WERI-Rb-1 (cell line): ENCODE results near the gene UBE2S.

Source experiments
- DNase-seq: peaks from one replicate; pipeline ENCODE4 v3.0.0-alpha.2; 2020
- H3K27ac ChIP-seq: fragments of 250-450 bp; sonication (Bioruptor Pico); 2 replicates; pipeline ENCODE4 v1.5.1; 2020; ENCODE audit warnings: mild to moderate bottlenecking, moderate library complexity
- H3K27me3 ChIP-seq: fragments of 250-450 bp; sonication (Bioruptor Pico); 2 replicates; pipeline ENCODE4 v1.5.1; 2021; ENCODE audit warnings: mild to moderate bottlenecking, low read depth, moderate library complexity; ENCODE audit not compliant: insufficient read depth, severe bottlenecking
- H3K36me3 ChIP-seq: fragments of 250-450 bp; sonication (Bioruptor Pico); 2 replicates; pipeline ENCODE4 v1.5.1; 2020; ENCODE audit warnings: mild to moderate bottlenecking, moderate library complexity
- H3K4me3 ChIP-seq: 2 replicates; pipeline ENCODE4 v1.5.1; 2011; ENCODE audit warnings: low read depth, mild to moderate bottlenecking, control low read depth, low read length
- H3K9me3 ChIP-seq: fragments of 250-450 bp; sonication (Bioruptor Pico); 2 replicates; pipeline ENCODE4 v1.5.1; 2021; ENCODE audit warnings: mild to moderate bottlenecking, moderate library complexity; ENCODE audit not compliant: severe bottlenecking
- TF ChIP-seq, protein P1 (sequence below): IDR thresholded peaks from 2 replicates; pipeline ENCODE4 v1.5.1; 2011; ENCODE audit warnings: low read depth, mild to moderate bottlenecking, control low read depth, inconsistent platforms, low read length

Gene UBE2S

DNA sequence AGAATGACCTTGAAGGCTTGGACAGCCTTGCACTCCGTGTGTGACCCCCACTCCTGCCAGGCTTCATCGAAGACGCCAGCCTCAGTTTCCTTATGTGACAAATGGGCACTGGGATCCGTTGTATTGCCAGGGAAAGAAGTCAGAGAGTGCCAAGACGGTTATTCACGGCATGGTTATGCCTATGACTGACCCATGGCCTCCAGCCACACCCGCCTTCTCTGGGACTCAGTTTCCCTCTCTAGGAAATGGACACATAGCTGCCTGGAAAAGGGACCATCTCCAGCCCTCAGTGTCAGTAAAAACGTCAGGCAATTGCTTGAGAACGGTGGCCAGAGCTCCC lies 915 bp upstream of the UBE2S start:
- Histone ChIP-seq H3K27me3 (no peaks in the 10 kb centered on the region), H3K4me3 (peak overlapping the region; percentile 4), H3K27ac (peak overlapping the region; percentile 100), H3K9me3 (peaks cover 12% of the 10 kb centered on the region), H3K36me3 (peaks cover 38% of the 10 kb centered on the region)
- DNase-seq = no peak
- TF ChIP-seq, protein P1, sequence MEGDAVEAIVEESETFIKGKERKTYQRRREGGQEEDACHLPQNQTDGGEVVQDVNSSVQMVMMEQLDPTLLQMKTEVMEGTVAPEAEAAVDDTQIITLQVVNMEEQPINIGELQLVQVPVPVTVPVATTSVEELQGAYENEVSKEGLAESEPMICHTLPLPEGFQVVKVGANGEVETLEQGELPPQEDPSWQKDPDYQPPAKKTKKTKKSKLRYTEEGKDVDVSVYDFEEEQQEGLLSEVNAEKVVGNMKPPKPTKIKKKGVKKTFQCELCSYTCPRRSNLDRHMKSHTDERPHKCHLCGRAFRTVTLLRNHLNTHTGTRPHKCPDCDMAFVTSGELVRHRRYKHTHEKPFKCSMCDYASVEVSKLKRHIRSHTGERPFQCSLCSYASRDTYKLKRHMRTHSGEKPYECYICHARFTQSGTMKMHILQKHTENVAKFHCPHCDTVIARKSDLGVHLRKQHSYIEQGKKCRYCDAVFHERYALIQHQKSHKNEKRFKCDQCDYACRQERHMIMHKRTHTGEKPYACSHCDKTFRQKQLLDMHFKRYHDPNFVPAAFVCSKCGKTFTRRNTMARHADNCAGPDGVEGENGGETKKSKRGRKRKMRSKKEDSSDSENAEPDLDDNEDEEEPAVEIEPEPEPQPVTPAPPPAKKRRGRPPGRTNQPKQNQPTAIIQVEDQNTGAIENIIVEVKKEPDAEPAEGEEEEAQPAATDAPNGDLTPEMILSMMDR = no peak

DNA sequence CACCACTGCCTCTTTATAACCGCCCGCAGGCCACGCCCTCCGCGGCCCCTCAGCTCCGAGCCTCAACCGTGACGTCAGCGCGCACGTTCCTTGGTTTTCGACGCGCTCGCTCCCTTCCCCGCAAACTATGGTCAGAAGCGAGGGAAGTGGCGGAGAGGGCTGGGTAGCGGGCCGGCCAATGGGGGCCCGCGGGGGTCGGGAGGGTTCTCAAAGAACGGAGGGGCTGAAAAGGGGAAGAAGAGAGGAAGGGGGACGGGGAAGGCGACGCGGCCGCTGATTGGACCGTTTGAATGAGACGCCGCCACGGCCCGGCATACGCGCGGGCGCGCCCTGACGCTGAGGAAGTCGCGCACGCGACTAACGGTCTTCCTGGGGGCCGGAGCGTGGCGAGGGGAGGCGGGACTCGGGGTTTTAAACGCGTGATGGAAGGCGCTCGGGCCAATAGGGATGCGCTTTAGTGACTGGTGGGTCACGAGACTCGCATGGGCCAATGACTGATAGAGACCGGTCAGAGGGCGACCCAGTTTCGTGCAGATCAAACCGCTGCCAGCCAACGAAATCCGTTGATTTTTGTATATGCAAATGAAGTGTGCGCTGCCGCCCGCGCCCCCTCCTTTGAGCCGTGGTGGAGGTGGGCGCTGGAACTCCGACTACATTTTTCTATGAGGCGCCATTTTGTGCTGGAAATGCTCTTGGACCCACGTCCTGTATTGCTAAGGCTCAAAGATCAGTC lies 378 bp upstream of the UBE2S start:
- peaks cover 12% of the 10 kb centered on the region for H3K9me3 ChIP-seq
- TF ChIP-seq, protein P1 = no peak
- H3K27ac ChIP-seq = peak overlapping the region; percentile 100
- H3K27me3 ChIP-seq = no peaks in the 10 kb centered on the region
- H3K36me3 ChIP-seq = peaks cover 43% of the 10 kb centered on the region
- H3K4me3 ChIP-seq = peak overlapping the region; percentile 94
- DNase-seq = peak; percentile 98

DNA sequence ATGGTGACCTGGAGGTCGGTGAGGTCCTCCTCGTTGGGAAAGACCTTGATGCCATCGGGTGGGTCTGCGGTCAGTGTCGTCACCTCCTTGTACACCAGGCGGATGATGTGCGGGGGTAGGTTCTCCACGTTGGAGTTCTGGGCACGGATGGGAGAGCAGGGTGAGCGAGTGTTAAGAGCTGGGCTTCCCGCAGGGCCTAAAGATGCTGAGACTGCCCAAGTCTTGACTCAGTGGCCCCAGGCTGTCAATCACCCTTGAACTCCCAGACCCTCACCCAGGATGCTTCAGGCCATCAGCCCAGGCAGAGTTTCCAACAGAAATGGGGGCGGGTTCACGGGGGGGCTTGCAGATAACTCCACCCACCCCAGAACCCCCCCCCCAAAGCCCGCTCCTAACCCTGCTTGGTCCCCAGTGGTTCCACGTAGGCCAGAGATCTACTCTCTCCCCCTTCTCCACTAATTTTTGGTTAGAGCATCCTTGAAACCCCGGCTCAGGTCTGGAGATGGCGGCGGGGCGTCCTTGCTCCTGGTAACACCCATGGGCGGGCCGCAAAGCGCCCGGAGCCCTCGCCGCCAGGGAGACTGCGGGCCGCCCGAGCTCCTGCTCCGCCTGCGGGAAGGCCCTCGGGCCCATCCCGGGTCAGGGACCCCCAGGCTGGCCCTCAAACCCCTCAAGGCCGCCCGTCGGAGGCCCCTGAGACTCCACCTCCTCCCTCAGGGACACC lies 600 bp downstream of the UBE2S start:
- peaks cover 53% of the 10 kb centered on the region for H3K36me3 ChIP-seq
- no peak for DNase-seq

GRCh38 chr19:55406091-55406825 lies 1.3 kb downstream of the UBE2S start:
- Histone ChIP-seq H3K4me3 (peak overlapping the region; percentile 94), H3K36me3 (peaks cover 59% of the 10 kb centered on the region), H3K27ac (peak overlapping the region; percentile 100; the same call in 1 of the 2 replicates), H3K9me3 (peaks cover 12% of the 10 kb centered on the region), H3K27me3 (no peaks in the 10 kb centered on the region)
- TF ChIP-seq, protein P1 = no peak
- DNase-seq = no peak

More for the DNA sequence above, 600 bp downstream of the UBE2S start:
- Histone ChIP-seq H3K27ac (peak overlapping the region; percentile 100), H3K4me3 (peak overlapping the region; percentile 94), H3K27me3 (no peaks in the 10 kb centered on the region), H3K9me3 (peaks cover 12% of the 10 kb centered on the region)
- TF ChIP-seq, protein P1 = no peak

DNA sequence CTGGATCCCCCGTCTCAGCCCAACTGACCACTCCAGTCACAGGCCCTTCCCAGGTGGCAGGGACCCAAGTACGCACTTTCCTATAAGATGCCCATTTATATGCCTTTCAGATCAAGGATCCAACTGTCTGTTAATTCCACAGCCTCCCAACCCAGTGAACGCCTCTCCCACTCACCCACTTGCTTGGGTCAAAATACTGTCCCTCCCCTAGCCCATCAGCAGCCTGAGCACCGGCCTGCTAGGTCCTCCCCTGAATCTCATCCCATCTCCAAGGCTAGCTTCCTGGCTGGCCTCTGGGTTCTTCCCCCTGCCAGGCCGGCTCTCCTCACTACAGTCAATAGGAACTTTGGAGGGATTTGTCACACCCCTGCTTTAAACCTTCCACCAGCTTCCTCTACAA lies 1.9 kb downstream of the UBE2S start:
- H3K27ac ChIP-seq = no peak overlapping the region; the same call in 1 of the 2 replicates
- DNase-seq = no peak
- H3K27me3 ChIP-seq = no peaks in the 10 kb centered on the region
- TF ChIP-seq, protein P1 = no peak
- H3K36me3 ChIP-seq = peaks cover 64% of the 10 kb centered on the region
- peaks cover 12% of the 10 kb centered on the region for H3K9me3 ChIP-seq
- no peak overlapping the region for H3K4me3 ChIP-seq
